OCI-LY3 (cell line): Measurements from ENCODE around the gene MSMB.
A peak's percentile ranks its signal among the peaks of the same experiment; 100 is the strongest.

Experiments
- H2AFZ ChIP-seq: fragments of 200-600, 300-600 bp; shearing (Covaris generic); 2 replicates; pipeline ENCODE4 v1.6.0; 2014; ENCODE audit warnings: antibody characterized with exemption, low read depth, low read length
- H3K27ac ChIP-seq: fragments of 200-600, 300-600 bp; sonication (generic); 2 replicates; pipeline ENCODE4 v1.5.1; 2014; ENCODE audit warnings: mild to moderate bottlenecking, low read length, moderate library complexity, mixed read lengths
- H3K27me3 ChIP-seq: fragments of 200-600, 300-600 bp; sonication (generic); 2 replicates; pipeline ENCODE4 v1.6.1; 2014; ENCODE audit warnings: low read depth, low read length, mixed read lengths
- H3K36me3 ChIP-seq: fragments of 200-600, 300-600 bp; sonication (generic); replicated peaks from 2 replicates; pipeline ENCODE3; 2014; ENCODE audit warnings: low read depth, low read length, mixed read lengths
- H3K4me1 ChIP-seq: fragments of 300-600, 200-600 bp; sonication (generic); 2 replicates; pipeline ENCODE4 v1.6.1; 2014; ENCODE audit warnings: low read length, mixed read lengths
- H3K4me2 ChIP-seq: fragments of 200-600, 300-600 bp; sonication (generic); 2 replicates; pipeline ENCODE4 v1.6.1; 2014; ENCODE audit warnings: low read length, mixed read lengths
- H3K4me3 ChIP-seq: fragments of 300-600, 200-600 bp; sonication (generic); 2 replicates; pipeline ENCODE4 v1.5.1; 2014; ENCODE audit warnings: antibody characterized with exemption, mild to moderate bottlenecking, low read length, moderate library complexity
- H3K79me2 ChIP-seq: fragments of 300-600, 200-600 bp; shearing (Covaris generic); 2 replicates; pipeline ENCODE4 v1.6.1; 2014; ENCODE audit warnings: mild to moderate bottlenecking, low read length, mixed read lengths
- H3K9ac ChIP-seq: fragments of 300-600, 200-600 bp; shearing (Covaris generic); 2 replicates; pipeline ENCODE4 v1.6.0; 2014; ENCODE audit warnings: mild to moderate bottlenecking, low read length, moderate library complexity
- H3K9me3 ChIP-seq: fragments of 200-600, 300-600 bp; shearing (Covaris generic); 2 replicates; pipeline ENCODE4 v1.6.1; 2014; ENCODE audit warnings: low read length, mixed read lengths; ENCODE audit not compliant: insufficient read depth
- H4K20me1 ChIP-seq: fragments of 200-600, 300-600 bp; sonication (generic); 2 replicates; pipeline ENCODE4 v1.6.1; 2016; ENCODE audit warnings: low read length, mixed read lengths; ENCODE audit not compliant: insufficient read depth
- CTCF ChIP-seq: fragments of 200-600, 300-600 bp; sonication (generic); IDR thresholded peaks from 2 replicates; pipeline ENCODE4 v1.5.1; 2014; ENCODE audit warnings: antibody characterized with exemption, low read length, low read depth
- EZH2phosphoT487 ChIP-seq: fragments of 200-600 bp; shearing (Covaris generic); IDR thresholded peaks from 2 replicates; pipeline ENCODE4 v1.6.1; 2018; ENCODE audit warnings: antibody characterized with exemption, mixed run types, low read depth

Gene MSMB

GRCh38 chr10:46035923-46036849 is 9.9 kb downstream of the MSMB start:
- Histone ChIP-seq H3K27me3 (no peaks in the 10 kb centered on the region), H3K36me3 (no peaks in the 10 kb centered on the region), H3K9ac (no peak overlapping the region), H3K79me2 (no peaks in the 10 kb centered on the region), H3K27ac (no peak overlapping the region), H3K4me3 (no peak overlapping the region), H3K4me2 (no peak overlapping the region), H3K9me3 (no peaks in the 10 kb centered on the region), H2AFZ (no peak overlapping the region), H3K4me1 (no peaks in the 10 kb centered on the region), H4K20me1 (no peaks in the 10 kb centered on the region)
- no peak for TF ChIP-seq EZH2phosphoT487
- no peak for TF ChIP-seq CTCF

GRCh38 chr10:46033602-46034011 is 12.5 kb downstream of the MSMB start:
- H3K4me2 ChIP-seq, result no peak overlapping the region
- no peak overlapping the region for H3K4me3 ChIP-seq
- peak overlapping the region; percentile 31; the same call in 1 of the 2 replicates for H2AFZ ChIP-seq
- H3K36me3 ChIP-seq, result no peaks in the 10 kb centered on the region
- peaks cover 8% of the 10 kb centered on the region for H4K20me1 ChIP-seq
- peaks cover 18% of the 10 kb centered on the region for H3K79me2 ChIP-seq
- no peak for TF ChIP-seq CTCF
- no peak for TF ChIP-seq EZH2phosphoT487
- H3K9ac ChIP-seq, result no peak overlapping the region
- no peaks in the 10 kb centered on the region for H3K9me3 ChIP-seq
- H3K27ac ChIP-seq, result no peak overlapping the region
- no peaks in the 10 kb centered on the region for H3K27me3 ChIP-seq
- peaks cover 10% of the 10 kb centered on the region for H3K4me1 ChIP-seq

GRCh38 chr10:46031648-46032532 is 14.2 kb downstream of the MSMB start:
- Histone ChIP-seq H3K4me1 (peaks cover 10% of the 10 kb centered on the region), H3K9me3 (no peaks in the 10 kb centered on the region), H3K4me3 (no peak overlapping the region), H3K4me2 (no peak overlapping the region), H3K36me3 (no peaks in the 10 kb centered on the region), H3K79me2 (peaks cover 33% of the 10 kb centered on the region), H2AFZ (no peak overlapping the region), H4K20me1 (peaks cover 18% of the 10 kb centered on the region), H3K9ac (no peak overlapping the region), H3K27ac (no peak overlapping the region), H3K27me3 (no peaks in the 10 kb centered on the region)
- TF ChIP-seq EZH2phosphoT487, result no peak
- TF ChIP-seq CTCF, result no peak
